WTC11 (cell line): ENCODE results near the gene IFNG. TPM values are rescaled to one million over a fixed set of nuclear protein-coding genes. Genes with fewer than 3 reads are reported as not detected.

Experiments
- ATAC-seq: fragments of 200-7000 bp; cut with Tn5 transposase; 2 replicates; pipeline ENCODE4 v1.10.0; 2021; ENCODE audit warnings: mild to moderate bottlenecking, moderate library complexity
- CTCF ChIA-PET: fragments of 300-600 bp; sonication (Branson Sonifier 250); formaldehyde crosslinking; loops from one replicate; lab custom pipeline; 2021; ENCODE audit warnings: antibody characterized with exemption; lab: Charles Lee
- POLR2A ChIA-PET: fragments of 350-600 bp; sonication (Branson Sonifier 250); formaldehyde crosslinking; loops from one replicate; lab custom pipeline; 2021; ENCODE audit warnings: antibody characterized with exemption; lab: Charles Lee
- DNase-seq: peaks from one replicate; pipeline ENCODE4 v3.0.0; 2021; ENCODE audit warnings: low spot score
- H3K27ac Mint-ChIP-seq: 2 replicates; pipeline ENCODE4 v1.8.0; 2021; ENCODE audit warnings: mixed read lengths
- H3K27me3 Mint-ChIP-seq: 2 replicates; pipeline ENCODE4 v1.8.0; 2021; ENCODE audit warnings: low read depth, mild to moderate bottlenecking, moderate library complexity, mixed read lengths
- H3K36me3 Mint-ChIP-seq: 2 replicates; pipeline ENCODE4 v1.8.0; 2021; ENCODE audit warnings: mixed read lengths
- H3K4me1 Mint-ChIP-seq: 2 replicates; pipeline ENCODE4 v1.8.0; 2022; ENCODE audit warnings: mixed read lengths
- H3K4me3 Mint-ChIP-seq: 2 replicates; pipeline ENCODE4 v1.8.0; 2021; ENCODE audit warnings: mild to moderate bottlenecking, moderate library complexity, mixed read lengths
- H3K9me3 Mint-ChIP-seq: 2 replicates; pipeline ENCODE4 v1.8.0; 2021; ENCODE audit warnings: mixed read lengths
- ATF1 ChIP-seq: sonication (generic); formaldehyde crosslinking; IDR thresholded peaks from 2 replicates; pipeline ENCODE4 v1.8.1; 2023; ENCODE audit warnings: mild to moderate bottlenecking, moderate library complexity, missing genetic modification reagents
- CBFB ChIP-seq: sonication (generic); formaldehyde crosslinking; IDR thresholded peaks from 2 replicates; pipeline ENCODE4 v1.8.1; 2022; ENCODE audit warnings: mild to moderate bottlenecking, low read depth, missing genetic modification reagents
- ELF4 ChIP-seq: sonication (generic); formaldehyde crosslinking; IDR thresholded peaks from 2 replicates; pipeline ENCODE4 v1.8.1; 2022; ENCODE audit warnings: low read depth, mild to moderate bottlenecking, moderate library complexity, missing genetic modification reagents
- FOXJ3 ChIP-seq: sonication (generic); formaldehyde crosslinking; IDR thresholded peaks from 2 replicates; pipeline ENCODE4 v1.9.0; 2021; ENCODE audit warnings: missing genetic modification reagents, mild to moderate bottlenecking, borderline replicate concordance
- GTF2I ChIP-seq: fragments of 250-450 bp; sonication (Bioruptor Pico); conservative IDR thresholded peaks from 2 replicates; pipeline ENCODE4 v1.4.0; 2021; ENCODE audit warnings: mild to moderate bottlenecking
- IRF2 ChIP-seq: sonication (generic); formaldehyde crosslinking; IDR thresholded peaks from 2 replicates; pipeline ENCODE4 v1.8.0; 2022; ENCODE audit warnings: low read depth, missing genetic modification reagents, borderline replicate concordance
- KAT7 ChIP-seq: sonication (generic); formaldehyde crosslinking; IDR thresholded peaks from 2 replicates; pipeline ENCODE4 v1.8.1; 2023; ENCODE audit warnings: missing genetic modification reagents, mild to moderate bottlenecking, borderline replicate concordance
- MXD4 ChIP-seq: fragments of 250-450 bp; sonication (Bioruptor Pico); IDR thresholded peaks from 2 replicates; pipeline ENCODE4 v1.8.0; 2021; ENCODE audit warnings: mild to moderate bottlenecking, moderate library complexity, borderline replicate concordance
- NFATC4 ChIP-seq: fragments of 250-450 bp; sonication (Bioruptor Pico); IDR thresholded peaks from 2 replicates; pipeline ENCODE4 v1.9.0; 2021; ENCODE audit warnings: mild to moderate bottlenecking
- NR2C2 ChIP-seq: sonication (generic); formaldehyde crosslinking; IDR thresholded peaks from 2 replicates; pipeline ENCODE4 v1.8.0; 2022; ENCODE audit warnings: mild to moderate bottlenecking, missing genetic modification reagents
- RORB ChIP-seq: fragments of 250-450 bp; sonication (Bioruptor Pico); IDR thresholded peaks from 2 replicates; pipeline ENCODE4 v1.9.0; 2021; ENCODE audit warnings: mild to moderate bottlenecking
- TEAD4 ChIP-seq: sonication (generic); formaldehyde crosslinking; IDR thresholded peaks from 2 replicates; pipeline ENCODE4 v1.8.0; 2022; ENCODE audit warnings: mild to moderate bottlenecking, missing genetic modification reagents
- TP53 ChIP-seq: sonication (generic); formaldehyde crosslinking; IDR thresholded peaks from 2 replicates; pipeline ENCODE4 v1.8.1; 2023; ENCODE audit warnings: mild to moderate bottlenecking, missing genetic modification reagents
- ZBTB21 ChIP-seq: sonication (generic); formaldehyde crosslinking; IDR thresholded peaks from 2 replicates; pipeline ENCODE4 v1.8.1; 2023; ENCODE audit warnings: mild to moderate bottlenecking, missing genetic modification reagents, borderline replicate concordance
- ZNF138 ChIP-seq: sonication (generic); formaldehyde crosslinking; conservative IDR thresholded peaks from 2 replicates; pipeline ENCODE4 v1.8.1; 2022; ENCODE audit warnings: mild to moderate bottlenecking, moderate library complexity, missing genetic modification reagents
- ZNF232 ChIP-seq: sonication (generic); formaldehyde crosslinking; IDR thresholded peaks from 2 replicates; pipeline ENCODE4 v1.8.0; 2022; ENCODE audit warnings: mild to moderate bottlenecking, missing genetic modification reagents
- ZNF671 ChIP-seq: fragments of 250-450 bp; sonication (Bioruptor Pico); IDR thresholded peaks from 2 replicates; pipeline ENCODE4 v1.8.0; 2021; ENCODE audit warnings: mild to moderate bottlenecking
- total RNA-seq: library from RNA; stranded (reverse); gene quantifications from 3 replicates; pipeline ENCODE4 v1.2.3, GENCODE V29; 2021
- TF ChIP-seq, protein P1 (sequence below): sonication (generic); formaldehyde crosslinking; IDR thresholded peaks from 2 replicates; pipeline ENCODE4 v1.8.1; 2022; ENCODE audit warnings: low read depth, missing genetic modification reagents, borderline replicate concordance
- TF ChIP-seq, protein P2 (sequence below): sonication (generic); formaldehyde crosslinking; IDR thresholded peaks from 2 replicates; pipeline ENCODE4 v1.8.1; 2022; ENCODE audit warnings: mild to moderate bottlenecking, moderate library complexity, missing genetic modification reagents
- TF ChIP-seq, protein P3 (sequence below): fragments of 250-450 bp; sonication (Bioruptor Pico); IDR thresholded peaks from 2 replicates; pipeline ENCODE4 v2.1.2; 2022; ENCODE audit warnings: mild to moderate bottlenecking, moderate library complexity
- TF ChIP-seq, protein P4 (sequence below): sonication (generic); formaldehyde crosslinking; IDR thresholded peaks from 2 replicates; pipeline ENCODE4 v1.8.1; 2023; ENCODE audit warnings: mild to moderate bottlenecking, moderate library complexity, missing genetic modification reagents
- TF ChIP-seq, protein P5 (sequence below): fragments of 250-450 bp; sonication (Bioruptor Pico); IDR thresholded peaks from 2 replicates; pipeline ENCODE4 v1.9.0; 2021; ENCODE audit warnings: mild to moderate bottlenecking
- TF ChIP-seq, protein P6 (sequence below): sonication (generic); formaldehyde crosslinking; IDR thresholded peaks from 2 replicates; pipeline ENCODE4 v1.8.1; 2022; ENCODE audit warnings: low read depth, mild to moderate bottlenecking, moderate library complexity, missing genetic modification reagents, borderline replicate concordance

Gene IFNG
- total RNA-seq, 1 experiment from 2014 or later = 0.42 TPM

DNA sequence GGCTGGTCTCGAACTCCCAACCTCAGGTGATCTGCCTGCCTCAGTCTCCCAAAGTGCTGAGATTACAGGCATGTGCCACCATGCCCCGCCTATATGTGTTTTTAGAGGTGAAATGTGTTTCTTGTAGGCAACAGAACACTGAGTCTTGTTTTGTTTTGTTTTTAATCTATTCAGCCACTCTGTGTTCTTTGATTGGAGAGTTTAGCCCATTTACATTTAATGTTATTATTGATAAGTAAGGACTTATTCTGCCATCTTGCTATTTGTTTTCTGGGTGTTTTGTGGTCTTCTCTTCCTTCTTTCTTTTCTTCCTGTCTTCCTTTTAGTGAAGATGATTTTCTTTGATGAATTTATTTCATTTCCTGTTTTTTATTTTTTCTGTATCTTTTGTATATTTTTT lies 29.6 kb downstream of the IFNG start (continued):
- TF ChIP-seq, protein P1, sequence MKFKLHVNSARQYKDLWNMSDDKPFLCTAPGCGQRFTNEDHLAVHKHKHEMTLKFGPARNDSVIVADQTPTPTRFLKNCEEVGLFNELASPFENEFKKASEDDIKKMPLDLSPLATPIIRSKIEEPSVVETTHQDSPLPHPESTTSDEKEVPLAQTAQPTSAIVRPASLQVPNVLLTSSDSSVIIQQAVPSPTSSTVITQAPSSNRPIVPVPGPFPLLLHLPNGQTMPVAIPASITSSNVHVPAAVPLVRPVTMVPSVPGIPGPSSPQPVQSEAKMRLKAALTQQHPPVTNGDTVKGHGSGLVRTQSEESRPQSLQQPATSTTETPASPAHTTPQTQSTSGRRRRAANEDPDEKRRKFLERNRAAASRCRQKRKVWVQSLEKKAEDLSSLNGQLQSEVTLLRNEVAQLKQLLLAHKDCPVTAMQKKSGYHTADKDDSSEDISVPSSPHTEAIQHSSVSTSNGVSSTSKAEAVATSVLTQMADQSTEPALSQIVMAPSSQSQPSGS (CRISPR knock-in tag) = no peak
- TF ChIP-seq MXD4 (CRISPR knock-in tag) (no peak), FOXJ3 (CRISPR knock-in tag) (no peak), ZNF138 (no peak), TP53 (CRISPR knock-in tag) (no peak)

DNA sequence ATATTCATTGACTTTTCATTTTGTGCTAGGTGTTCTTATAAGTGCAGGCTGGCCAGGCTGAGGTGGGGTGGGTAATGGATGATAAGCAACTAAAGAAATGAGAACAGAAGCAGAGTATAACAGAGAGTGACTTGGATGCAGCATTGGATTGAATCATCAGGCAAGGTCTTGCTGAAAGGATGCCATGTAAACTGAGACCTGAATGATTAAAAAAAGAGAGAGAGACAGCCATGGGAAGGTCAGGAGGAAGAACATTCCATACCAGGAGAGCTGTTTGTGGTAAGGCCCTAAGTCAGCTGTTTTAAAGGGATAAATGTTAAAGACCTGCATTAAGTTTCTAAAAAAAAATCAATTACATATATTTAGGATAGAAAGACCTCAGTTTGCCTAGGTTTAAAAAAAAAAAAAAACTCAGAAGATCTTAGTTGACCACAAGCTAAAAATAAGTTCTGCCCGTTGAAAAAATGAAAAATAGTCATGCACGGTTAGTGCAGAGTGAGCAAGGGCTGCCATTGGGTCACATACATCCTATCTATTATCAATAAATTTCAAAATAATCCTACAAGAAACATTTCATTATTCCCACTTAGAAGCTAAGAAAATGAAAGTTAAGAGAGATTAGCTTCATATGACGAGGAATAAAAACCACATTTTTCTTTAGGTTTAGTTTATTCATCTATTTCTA lies 37.2 kb downstream of the IFNG start:
- Mint-ChIP-seq H3K36me3 (no peaks in the 10 kb centered on the region), H3K4me1 (peaks cover 16% of the 10 kb centered on the region), H3K9me3 (no peaks in the 10 kb centered on the region), H3K4me3 (no peak overlapping the region), H3K27ac (no peak overlapping the region), H3K27me3 (peaks cover 4% of the 10 kb centered on the region)
- ATAC-seq = no peak
- POLR2A ChIA-PET = interaction anchor here (1.5 kb wide), 1 partner anchor 9 kb away, joined by 3 read pairs; no protein-coding TSS in a partner anchor
- CTCF ChIA-PET = interaction anchor here (0.6 to 1.4 kb wide), 4 partner anchors 9 to 1658 kb away, joined by 3 to 8 read pairs (median 4); no protein-coding TSS in a partner anchor
- no peak for DNase-seq
- no peak for TF ChIP-seq TEAD4 (CRISPR knock-in tag)

DNA sequence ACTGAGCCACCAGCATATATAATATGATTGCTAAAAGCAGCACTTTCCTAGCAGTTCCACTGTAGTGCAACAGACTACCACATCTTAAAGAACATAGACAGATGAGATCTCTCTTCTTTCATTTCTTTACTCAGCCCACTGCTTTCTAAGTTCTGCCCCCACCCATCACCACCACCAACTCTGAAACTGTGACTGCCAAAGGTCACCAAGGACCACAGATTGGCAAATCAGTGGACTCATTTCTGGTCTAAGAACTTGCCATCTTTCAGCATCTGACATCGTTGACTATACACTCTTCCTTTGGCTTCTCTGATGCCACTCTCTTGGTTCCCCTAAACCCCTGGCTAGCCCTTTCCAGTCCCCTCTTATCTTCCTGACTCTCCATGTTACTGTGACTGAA lies 38.4 kb downstream of the IFNG start:
- no peaks in the 10 kb centered on the region for H3K9me3 Mint-ChIP-seq
- no peak overlapping the region for H3K4me3 Mint-ChIP-seq
- TF ChIP-seq, protein P2, sequence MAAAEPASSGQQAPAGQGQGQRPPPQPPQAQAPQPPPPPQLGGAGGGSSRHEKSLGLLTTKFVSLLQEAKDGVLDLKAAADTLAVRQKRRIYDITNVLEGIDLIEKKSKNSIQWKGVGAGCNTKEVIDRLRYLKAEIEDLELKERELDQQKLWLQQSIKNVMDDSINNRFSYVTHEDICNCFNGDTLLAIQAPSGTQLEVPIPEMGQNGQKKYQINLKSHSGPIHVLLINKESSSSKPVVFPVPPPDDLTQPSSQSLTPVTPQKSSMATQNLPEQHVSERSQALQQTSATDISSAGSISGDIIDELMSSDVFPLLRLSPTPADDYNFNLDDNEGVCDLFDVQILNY = no peak
- TF ChIP-seq ZNF232 (CRISPR knock-in tag) (no peak), KAT7 (no peak), TP53 (CRISPR knock-in tag) (no peak), NFATC4 (CRISPR knock-in tag) (no peak), NR2C2 (no peak), ATF1 (CRISPR knock-in tag) (no peak), GTF2I (CRISPR knock-in tag) (no peak), ELF4 (CRISPR knock-in tag) (no peak), TEAD4 (CRISPR knock-in tag) (no peak), CBFB (no peak), ZBTB21 (CRISPR knock-in tag) (no peak), ZNF671 (CRISPR knock-in tag) (no peak), RORB (CRISPR knock-in tag) (no peak), IRF2 (CRISPR knock-in tag) (no peak)
- TF ChIP-seq, protein P3, sequence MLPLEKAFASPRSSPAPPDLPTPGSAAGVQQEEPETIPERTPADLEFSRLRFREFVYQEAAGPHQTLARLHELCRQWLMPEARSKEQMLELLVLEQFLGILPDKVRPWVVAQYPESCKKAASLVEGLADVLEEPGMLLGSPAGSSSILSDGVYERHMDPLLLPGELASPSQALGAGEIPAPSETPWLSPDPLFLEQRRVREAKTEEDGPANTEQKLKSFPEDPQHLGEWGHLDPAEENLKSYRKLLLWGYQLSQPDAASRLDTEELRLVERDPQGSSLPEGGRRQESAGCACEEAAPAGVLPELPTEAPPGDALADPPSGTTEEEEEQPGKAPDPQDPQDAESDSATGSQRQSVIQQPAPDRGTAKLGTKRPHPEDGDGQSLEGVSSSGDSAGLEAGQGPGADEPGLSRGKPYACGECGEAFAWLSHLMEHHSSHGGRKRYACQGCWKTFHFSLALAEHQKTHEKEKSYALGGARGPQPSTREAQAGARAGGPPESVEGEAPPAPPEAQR (CRISPR knock-in tag) = no peak
- TF ChIP-seq, protein P4, sequence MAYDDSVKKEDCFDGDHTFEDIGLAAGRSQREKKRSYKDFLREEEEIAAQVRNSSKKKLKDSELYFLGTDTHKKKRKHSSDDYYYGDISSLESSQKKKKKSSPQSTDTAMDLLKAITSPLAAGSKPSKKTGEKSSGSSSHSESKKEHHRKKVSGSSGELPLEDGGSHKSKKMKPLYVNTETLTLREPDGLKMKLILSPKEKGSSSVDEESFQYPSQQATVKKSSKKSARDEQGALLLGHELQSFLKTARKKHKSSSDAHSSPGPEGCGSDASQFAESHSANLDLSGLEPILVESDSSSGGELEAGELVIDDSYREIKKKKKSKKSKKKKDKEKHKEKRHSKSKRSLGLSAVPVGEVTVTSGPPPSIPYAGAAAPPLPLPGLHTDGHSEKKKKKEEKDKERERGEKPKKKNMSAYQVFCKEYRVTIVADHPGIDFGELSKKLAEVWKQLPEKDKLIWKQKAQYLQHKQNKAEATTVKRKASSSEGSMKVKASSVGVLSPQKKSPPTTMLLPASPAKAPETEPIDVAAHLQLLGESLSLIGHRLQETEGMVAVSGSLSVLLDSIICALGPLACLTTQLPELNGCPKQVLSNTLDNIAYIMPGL (CRISPR knock-in tag) = no peak
- TF ChIP-seq, protein P5, sequence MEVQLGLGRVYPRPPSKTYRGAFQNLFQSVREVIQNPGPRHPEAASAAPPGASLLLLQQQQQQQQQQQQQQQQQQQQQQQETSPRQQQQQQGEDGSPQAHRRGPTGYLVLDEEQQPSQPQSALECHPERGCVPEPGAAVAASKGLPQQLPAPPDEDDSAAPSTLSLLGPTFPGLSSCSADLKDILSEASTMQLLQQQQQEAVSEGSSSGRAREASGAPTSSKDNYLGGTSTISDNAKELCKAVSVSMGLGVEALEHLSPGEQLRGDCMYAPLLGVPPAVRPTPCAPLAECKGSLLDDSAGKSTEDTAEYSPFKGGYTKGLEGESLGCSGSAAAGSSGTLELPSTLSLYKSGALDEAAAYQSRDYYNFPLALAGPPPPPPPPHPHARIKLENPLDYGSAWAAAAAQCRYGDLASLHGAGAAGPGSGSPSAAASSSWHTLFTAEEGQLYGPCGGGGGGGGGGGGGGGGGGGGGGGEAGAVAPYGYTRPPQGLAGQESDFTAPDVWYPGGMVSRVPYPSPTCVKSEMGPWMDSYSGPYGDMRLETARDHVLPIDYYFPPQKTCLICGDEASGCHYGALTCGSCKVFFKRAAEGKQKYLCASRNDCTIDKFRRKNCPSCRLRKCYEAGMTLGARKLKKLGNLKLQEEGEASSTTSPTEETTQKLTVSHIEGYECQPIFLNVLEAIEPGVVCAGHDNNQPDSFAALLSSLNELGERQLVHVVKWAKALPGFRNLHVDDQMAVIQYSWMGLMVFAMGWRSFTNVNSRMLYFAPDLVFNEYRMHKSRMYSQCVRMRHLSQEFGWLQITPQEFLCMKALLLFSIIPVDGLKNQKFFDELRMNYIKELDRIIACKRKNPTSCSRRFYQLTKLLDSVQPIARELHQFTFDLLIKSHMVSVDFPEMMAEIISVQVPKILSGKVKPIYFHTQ (CRISPR knock-in tag) = no peak
- TF ChIP-seq, protein P6, sequence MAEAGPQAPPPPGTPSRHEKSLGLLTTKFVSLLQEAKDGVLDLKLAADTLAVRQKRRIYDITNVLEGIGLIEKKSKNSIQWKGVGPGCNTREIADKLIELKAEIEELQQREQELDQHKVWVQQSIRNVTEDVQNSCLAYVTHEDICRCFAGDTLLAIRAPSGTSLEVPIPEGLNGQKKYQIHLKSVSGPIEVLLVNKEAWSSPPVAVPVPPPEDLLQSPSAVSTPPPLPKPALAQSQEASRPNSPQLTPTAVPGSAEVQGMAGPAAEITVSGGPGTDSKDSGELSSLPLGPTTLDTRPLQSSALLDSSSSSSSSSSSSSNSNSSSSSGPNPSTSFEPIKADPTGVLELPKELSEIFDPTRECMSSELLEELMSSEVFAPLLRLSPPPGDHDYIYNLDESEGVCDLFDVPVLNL = no peak
- TF ChIP-seq, all 79 proteins: peak for 0
- DNase-seq (no peak), ATAC-seq (no peak)
- H3K4me1 Mint-ChIP-seq = peaks cover 16% of the 10 kb centered on the region
- no peaks in the 10 kb centered on the region for H3K36me3 Mint-ChIP-seq
- H3K27me3 Mint-ChIP-seq = peaks cover 4% of the 10 kb centered on the region
- ChIA-PET CTCF (interaction anchor here (0.6 to 4.6 kb wide), 2 partner anchors 37 to 117 kb away, joined by 3 to 30 read pairs; no protein-coding TSS in a partner anchor), POLR2A (no interaction called here)
- H3K27ac Mint-ChIP-seq = no peak overlapping the region
